Renal cortical epithelial cell (primary cell): ENCODE measurements around the gene ANKS1A. TPM values are rescaled to one million over a fixed set of nuclear protein-coding genes. Genes with fewer than 3 reads are reported as not detected.

Experiments used
- DNase-seq: peaks from one replicate; pipeline ENCODE4 v3.0.0-alpha.2; 2011; ENCODE audit warnings: low read depth
- total RNA-seq: library from RNA; depleted of rRNA; stranded (reverse); fragments of >200 nt; gene quantifications from 2 replicates; pipeline ENCODE4 v1.2.3, GENCODE V29; 2014

ANKS1A gene
- total RNA-seq, 1 donor from 2014 or later: 24.5 TPM

- no peak for DNase-seq
Observed at GRCh38 chr6:35084511-35085203, 195.6 kb downstream of the ANKS1A start.

- no peak for DNase-seq
Observed at GRCh38 chr6:35085359-35086281, 196.6 kb downstream of the ANKS1A start.

- no peak for DNase-seq
Observed at GRCh38 chr6:35086282-35086632, 197.2 kb downstream of the ANKS1A start.

- no peak for DNase-seq
Observed at GRCh38 chr6:35086636-35087360, 197.7 kb downstream of the ANKS1A start.

- DNase-seq: no peak
Observed at GRCh38 chr6:35087361-35088280, 198.6 kb downstream of the ANKS1A start.

GRCh38 chr6:35088281-35089215 is 199.5 kb downstream of the ANKS1A start:
- no peak for DNase-seq

- no peak for DNase-seq
Observed at GRCh38 chr6:35089216-35089934, 200.3 kb downstream of the ANKS1A start.

DNA sequence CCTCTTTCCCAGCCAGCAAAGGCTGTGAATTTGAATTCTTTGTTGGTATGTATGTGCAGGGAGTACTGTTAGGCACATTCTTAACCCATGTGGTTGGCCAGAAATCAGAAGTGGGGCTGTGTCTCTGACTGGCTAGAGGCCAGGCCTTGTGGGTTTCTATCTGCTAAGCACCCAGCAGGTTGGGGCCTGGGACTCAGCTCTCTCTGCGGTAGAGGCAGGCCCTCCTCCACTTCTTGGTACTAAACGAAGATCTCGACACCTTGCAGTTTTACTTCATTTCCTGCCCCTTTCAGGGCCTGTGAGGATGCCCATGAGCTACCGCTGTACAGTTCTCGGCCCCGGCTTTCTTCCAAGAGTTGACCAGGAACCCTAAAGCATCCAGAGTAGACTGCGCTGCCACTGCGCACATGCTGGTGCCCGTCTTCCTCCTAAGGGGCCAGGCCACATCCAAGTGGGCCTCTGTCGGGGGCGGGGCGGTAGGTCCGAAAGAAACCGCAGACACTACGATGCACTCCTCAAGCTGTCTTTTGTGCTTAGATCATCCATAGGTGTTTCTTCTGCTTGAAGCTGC is 201.0 kb downstream of the ANKS1A start:
- peak; percentile 62 for DNase-seq

GRCh38 chr6:35090734-35091133 is 201.7 kb downstream of the ANKS1A start:
- DNase-seq: no peak

DNA sequence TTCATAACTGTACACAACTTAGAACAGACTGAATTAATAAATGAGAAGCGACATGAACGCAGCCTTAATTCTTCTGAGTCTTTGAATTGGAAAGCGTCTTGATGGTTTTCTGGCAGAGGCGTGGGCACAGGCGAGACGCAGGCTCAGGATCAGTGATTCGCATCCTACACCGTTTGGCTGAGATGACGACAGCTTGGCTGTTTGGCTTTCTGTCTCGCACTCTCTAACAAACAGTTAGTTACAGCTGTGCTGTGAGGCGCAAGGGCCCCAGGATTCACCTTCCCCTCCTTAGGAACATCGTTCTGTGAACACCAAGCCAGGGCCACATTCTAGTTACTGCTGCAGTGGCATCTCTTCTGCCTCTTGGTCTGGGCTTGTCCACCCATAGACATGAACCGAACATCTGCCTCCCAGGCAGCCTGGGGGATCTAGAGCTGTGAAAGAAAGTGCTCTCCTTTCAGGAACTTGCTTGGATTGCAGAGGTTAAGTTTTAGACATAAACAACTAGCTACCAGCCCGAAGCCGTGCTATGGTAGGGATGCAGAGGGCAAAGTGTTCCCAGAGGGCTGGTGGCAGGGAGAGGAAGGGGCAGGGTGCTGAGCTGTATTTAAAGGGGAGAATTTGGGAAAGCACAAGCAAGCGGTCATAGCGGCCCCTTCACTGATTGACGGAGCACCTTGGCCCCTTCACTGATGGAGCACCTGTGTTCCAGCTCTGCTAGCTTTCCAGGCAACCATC is 202.5 kb downstream of the ANKS1A start:
- no peak for DNase-seq

DNA sequence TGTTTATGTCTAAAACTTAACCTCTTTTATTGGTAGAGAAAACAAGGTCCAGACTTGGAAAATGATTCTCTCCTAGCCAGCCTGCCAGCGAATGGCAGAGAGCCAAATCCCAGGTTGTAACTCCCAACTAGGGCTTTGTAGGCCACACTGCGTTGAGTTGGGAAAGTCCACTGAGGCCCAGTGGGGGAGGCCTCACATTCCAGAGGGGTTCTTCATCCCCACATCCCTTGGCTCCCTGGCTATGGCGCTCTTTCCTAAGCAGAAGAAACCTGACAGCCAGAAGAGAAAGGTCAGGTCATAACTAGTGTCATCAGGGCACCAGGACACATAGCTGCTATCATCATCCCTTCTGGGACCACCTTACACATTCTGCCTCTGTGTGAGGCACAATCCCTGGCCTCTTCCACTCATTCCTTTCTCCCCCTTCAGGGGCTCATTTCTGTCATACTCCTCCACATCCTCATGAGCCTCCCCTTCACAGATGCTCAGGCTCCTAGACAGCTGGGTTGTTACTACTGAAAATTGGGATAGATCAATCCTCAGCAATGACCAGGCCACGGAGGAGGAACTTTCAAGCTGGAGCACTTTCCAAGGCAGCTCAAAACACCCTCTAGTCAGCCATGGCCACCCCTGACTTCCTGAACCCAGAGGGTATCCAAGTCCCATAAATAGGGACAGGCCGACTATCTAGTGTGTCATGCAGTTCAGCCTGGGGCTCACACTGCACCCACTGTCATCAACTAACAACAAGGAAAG is 203.5 kb downstream of the ANKS1A start:
- peak; percentile 75 for DNase-seq

DNA sequence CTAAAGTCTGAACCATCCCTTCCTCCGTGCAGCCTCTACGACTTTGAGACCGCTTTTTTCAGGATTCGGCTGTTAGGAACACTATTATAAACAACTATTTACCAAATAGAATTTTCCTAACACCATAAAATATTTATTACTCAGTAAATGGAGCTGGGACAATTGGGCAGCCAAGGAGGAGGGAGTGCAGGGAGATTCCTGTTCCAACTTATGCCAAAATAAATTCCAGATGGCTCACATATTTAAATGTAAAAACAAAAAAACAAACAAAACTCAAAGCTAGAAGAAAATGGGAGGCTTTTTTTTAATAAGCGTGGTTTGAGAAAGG is 204.0 kb downstream of the ANKS1A start:
- DNase-seq: no peak

DNA sequence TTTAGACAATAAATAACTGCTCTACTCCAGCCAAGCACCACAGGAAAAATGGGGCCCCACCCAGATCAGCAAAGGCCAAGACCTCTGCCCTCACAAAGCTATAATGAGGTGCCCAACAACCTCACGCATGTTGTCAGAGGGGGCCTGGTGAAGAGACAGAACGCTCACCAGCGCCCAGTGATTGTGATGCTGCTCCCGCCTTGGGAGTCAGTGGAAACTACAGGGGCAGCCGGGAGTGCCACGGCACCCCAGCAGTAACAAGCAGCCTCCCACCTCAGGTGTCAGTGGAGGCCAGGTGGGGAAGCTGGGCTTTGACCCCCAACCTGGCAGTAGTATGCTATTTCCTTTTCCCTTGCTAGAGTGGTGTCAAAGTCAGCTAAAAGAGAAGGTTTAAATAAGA is 204.7 kb downstream of the ANKS1A start:
- DNase-seq: no peak

DNA sequence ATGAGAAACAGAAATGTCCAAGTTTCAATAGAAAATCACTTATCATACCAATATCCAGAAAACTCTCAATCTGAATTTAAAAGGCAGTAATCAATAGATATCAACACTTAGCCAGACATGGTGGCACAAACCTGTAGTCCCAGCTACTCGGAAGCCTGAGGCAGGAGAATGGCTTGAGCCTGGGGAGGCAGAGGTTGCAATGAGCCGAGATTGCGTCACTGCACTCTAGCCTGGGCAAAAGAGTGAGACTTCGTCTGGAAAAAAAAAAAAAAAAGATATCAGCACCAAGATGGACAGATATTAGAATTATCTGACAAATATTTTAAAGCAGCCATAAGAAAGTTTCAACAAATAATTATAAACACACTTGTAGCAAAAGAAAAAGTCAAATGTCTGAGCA is 205.1 kb downstream of the ANKS1A start:
- DNase-seq: no peak

GRCh38 chr6:35096129-35096862 is 207.2 kb downstream of the ANKS1A start:
- DNase-seq: peak; percentile 88

GRCh38 chr6:35099116-35099515 is 210.1 kb downstream of the ANKS1A start:
- DNase-seq: no peak

- DNase-seq: no peak
Observed at GRCh38 chr6:35105078-35105477, 216.0 kb downstream of the ANKS1A start.
